HG02678 (cell line): ENCODE results near the gene PRF1.
"Not testable (repeated sequence)": the region's sequence is repeated elsewhere in the genome, so short reads cannot be mapped to it uniquely, and the experiment has no call there.

ENCODE experiments used
- ATAC-seq: cut with Tn5 transposase; IDR thresholded peaks from one replicate; pipeline ENCODE4 v1.9.1; 2021; ENCODE audit warnings: mild to moderate bottlenecking, moderate library complexity; ENCODE audit not compliant: unreplicated experiment

The PRF1 gene

DNA sequence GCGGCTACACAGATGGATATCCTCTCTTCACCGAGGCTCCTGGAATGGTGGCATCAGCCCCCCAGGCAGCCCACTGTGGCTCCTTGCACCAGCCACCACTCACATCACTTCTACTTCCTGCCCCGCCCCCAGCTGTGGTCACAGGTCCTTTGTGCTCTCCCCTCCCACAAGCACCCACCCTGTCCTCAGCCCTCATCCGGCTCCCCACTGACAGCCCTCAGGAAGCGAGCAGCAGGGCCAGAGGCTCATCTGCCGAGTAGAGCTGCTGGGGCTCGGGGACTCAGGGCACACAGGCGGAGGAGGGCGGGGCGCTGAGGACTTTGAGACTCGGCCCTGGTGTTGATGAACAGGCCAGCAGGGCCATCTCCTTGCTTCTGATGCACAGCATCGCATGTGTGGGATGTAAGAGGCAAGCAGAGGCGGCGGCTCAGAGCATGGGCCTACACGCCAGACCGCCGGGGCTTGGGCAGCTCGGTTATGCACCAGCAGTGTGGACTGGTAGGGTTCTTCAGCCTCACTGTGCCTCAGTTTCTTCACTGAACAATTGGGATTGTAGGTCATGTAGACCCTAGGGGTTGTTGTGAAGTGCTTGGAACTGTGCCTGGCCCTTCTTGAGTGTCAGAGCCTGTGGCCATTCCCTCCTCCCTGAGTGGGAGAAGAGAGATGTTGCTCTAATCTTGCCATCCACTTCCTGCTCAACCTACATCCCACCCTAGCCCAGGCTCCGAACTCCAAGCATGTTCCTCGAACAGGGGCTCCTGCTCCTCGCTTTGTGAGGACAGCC is at the start of gene PRF1:
Gene PRF1 (minus strand): TSS at position 77 of the 784 bp plus-strand sequence. CDS start 1,839 bp downstream, outside the sequence.
- ATAC-seq = no peak

DNA sequence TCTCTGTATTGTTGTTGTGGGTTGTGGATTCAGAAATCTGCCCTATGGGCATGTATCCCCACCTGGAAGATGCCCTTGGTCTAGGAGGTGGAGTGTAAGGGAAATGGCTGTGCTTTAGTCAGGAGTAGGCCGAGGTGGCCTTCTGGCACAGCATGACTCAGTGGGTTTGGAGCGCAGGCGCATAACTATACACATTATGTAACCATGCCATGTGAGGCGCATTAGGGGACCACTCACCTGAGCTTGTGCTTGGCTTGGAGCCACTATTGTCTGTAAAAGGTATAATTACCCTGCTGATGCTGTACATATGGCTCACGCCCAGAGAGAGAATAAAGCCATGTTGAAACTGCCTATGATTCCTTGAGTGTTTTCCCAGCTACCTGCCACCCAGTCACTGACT is 49.1 kb upstream of the PRF1 start:
- no peak for ATAC-seq

DNA sequence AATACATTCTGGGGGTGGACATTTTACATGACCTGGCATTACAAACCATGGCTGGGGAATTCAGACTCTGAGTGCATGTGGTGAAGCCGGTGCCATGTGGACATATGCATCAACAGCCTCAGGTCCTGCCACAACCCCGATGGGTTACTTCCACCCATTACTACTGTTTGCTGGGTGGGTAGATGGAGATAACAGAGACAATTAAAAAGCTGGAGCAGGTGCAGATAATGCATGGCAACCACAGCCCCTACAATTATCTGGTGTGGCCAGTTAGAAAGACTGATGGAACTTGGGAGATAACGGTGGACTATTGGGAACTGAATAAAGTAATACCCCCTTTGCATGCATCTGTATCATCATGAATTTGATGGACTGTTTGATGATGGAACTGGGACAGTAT is 48.2 kb upstream of the PRF1 start:
- ATAC-seq = no peak

DNA sequence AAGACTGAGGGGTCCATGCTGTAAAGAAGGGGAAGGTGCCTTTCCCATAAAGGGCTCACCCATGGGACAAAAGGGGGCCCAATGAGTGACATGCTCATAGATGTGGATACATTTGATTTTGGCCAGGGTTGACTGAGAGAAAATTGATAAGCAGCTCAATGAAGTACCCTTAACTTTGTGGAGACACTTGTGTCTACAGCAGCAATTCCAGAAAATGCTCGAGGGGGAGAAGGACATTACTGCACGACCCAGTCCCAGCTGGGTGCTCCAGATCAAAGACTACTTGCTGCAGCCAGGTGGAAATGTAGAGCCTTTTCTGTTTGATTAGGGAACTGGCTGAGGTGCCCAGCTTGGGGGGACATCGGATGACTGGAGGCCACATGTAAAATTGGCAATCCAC is 47.6 kb upstream of the PRF1 start:
- ATAC-seq = no peak

DNA sequence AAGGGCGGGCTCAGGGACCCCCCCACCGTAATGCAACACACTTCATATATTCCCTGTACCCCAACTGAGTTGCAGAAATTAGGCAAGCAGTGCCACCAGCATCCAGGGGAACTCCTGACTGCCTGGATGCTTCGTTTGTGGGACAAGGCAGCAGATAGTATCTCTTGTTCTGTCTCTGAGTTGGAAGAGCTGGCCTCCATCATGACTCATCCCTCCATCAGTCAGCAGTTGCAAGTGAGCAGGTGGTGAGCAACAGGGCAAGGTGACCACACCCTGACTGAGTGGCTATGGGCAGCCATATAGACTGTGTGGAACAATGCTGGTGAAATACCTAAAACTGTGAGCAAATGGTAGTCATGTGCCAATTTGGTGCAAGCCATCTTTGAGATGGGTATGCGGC is 47.0 kb upstream of the PRF1 start:
- no peak for ATAC-seq

DNA sequence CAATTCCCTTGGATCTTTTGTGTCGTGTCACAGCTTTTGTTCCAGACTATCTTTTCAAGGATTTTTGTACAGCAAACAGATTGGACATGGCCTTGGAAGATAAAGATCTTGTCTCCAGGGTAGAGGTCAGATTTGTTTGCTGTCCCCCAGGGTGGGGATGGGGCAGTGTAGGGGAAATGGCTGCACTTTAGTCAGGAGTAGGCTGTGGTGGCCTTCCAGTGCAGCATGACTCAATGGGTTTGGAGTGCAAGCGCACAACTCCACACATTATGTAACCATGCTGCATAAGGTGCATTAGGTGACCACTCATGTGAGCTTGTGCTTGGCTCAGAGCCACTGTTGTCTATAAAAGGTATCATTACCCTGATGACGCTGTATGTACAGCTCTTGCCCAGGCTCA is 45.9 kb upstream of the PRF1 start:
- ATAC-seq = no peak

DNA sequence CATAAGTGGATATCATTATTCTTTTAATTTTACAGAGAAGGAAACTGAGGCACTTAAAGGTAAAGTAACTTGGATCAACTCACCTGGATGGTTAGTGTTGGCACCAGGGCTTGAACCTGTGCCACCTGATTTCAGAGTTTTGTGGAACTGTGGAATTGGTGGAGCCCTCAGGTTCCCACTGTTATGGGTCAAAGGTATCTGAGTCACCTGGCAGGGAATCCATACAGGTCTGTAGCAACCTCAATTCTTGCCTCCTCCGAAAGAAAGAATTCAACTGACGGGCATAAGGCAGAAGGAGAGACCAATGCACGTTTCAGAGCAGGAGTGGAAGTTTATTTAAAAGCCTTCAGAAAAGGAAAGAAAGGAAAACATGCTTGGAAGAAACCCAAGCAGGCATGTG is 44.5 kb upstream of the PRF1 start:
- ATAC-seq = no peak

DNA sequence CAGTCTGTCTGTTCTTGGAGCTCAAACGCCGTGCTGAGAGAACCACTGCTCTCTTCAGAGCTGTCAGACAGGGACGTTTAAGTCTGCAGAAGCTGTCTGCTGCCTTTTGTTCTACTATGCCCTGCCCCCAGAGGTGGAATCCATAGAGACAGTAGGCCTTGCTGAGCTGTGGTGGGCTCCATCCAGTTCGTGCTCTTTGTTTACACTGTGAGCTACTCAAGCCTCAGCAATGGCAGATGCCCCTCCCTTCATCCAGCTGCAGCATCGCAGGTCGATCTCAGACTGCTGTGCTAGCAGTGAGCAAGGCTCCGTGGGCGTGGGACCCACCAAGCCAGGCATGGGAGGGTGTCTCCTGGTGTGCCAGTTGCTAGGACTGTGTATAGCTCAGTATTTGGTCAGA is 42.4 kb upstream of the PRF1 start:
- ATAC-seq = not testable (repeated sequence)

DNA sequence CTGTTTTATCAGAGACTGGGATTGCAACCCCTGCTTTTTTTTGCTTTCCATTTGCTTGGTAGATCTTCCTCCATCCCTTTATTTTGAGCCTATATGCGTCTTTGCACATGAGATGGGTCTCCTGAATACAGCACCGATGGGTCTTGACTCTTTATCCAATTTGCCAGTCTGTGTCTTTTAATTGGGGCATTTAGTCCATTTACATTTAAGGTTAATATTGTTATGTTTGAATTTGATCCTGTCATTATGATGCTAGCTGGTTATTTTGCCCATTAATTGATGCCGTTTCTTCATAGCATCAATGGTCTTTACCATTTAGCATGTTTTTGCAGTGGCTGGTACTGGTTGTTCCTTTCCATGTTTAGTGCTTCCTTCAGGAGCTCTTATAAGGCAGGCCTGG is 40.7 kb upstream of the PRF1 start:
- not testable (repeated sequence) for ATAC-seq

DNA sequence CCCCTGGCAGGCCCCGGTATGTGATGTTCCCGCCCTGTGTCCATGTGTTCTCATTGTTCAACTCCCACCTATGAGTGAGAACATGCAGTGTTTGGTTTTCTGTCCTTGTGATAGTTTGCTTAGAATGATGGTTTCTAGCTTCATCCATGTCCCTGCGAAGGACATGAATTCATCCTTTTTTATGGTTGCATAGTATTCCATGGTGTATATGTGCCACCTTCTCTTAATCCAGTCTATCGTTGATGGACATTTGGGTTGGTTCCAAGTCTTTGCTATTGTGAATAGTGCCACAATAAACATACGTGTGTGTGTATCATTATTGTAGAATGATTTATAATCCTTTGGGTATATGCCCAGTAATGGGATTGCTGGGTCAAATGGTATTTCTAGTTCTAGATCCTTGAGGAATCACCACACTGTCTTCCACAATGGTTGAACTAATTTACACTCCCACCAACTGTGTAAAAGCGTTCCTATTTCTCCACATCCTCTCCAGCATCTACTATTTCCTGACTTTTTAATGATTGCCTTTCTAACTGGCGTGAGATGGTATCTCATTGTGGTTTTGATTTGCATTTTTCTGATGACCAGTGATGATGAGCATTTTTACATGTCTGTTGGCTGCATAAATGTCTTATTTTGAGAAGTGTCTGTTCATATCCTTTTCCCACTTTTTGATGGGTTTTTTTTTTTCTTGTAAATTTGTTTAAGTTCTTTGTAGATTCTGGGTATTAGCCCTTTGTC is 37.3 kb upstream of the PRF1 start:
- ATAC-seq = not testable (repeated sequence)

DNA sequence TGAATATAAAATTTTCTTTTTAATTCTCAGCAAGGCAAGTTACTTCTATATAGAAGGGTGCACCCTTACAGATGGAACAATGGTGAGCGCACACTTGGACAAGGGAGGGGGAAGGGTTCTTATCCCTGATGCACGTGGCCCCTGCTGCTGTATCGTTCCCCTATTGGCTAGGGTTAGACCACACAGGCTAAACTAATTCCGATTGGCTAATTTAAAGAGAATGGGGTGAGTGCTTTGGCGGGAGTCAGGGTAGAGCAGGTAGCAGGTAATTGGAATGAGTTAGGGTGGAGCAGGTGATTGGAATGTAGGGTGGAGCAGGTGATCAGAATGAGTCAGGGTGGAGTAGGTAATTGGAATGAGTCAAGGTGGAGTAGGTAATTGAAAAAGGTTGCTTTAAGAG is 32.0 kb upstream of the PRF1 start:
- not testable (repeated sequence) for ATAC-seq

DNA sequence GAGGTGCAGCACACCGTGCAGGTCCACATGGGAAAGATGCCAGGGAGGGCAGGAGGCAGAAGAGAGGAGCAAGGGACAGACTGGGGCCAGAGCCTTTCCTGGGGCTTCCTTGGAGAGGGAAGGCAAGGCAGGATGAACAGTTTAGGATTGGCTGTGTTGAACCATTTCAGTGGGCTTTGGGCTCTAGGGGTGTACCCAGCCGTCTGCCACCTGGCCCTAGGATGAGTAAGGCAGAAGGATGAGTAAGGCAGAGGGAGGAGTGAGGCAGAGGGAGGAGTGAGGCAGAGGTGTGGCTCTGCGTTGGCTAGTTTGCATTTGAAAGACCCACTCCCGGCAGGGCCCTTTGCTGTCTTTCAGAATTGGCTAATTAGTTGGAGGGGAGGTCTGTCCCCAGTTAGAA is 31.5 kb upstream of the PRF1 start:
- no peak for ATAC-seq

DNA sequence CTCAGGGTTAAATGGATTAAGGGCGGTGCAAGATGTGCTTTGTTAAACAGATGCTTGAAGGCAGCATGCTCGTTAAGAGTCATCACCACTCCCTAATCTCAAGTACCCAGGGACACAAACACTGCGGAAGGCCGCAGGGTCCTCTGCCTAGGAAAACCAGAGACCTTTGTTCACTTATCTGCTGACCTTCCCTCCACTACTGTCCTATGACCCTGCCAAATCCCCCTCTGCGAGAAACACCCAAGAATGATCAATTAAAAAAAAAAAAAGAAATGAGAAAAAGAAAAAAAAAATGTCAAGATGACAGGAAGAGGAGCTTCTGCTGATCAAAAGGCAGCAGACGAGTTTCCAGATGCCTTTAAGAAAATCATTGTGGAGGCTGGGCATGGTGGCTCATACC is 29.2 kb upstream of the PRF1 start:
- not testable (repeated sequence) for ATAC-seq

DNA sequence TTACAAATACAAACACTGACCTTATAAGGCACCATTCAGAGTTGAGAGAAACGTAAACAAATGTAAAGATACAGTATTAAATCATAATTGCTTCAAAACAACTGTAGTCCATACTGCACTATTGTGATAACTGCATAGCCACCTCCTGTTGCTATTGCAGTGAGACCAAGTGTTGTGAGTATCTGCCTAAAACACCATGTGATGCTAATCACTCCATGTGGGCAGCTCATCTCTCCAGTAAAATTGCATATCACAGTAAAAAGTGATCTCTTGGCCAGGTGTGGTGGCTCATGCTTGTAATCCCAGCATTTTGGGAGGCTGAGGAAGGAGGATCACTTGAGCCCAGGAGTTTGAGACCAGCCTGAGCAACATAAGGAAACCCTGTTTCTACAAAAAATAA is 26.8 kb upstream of the PRF1 start:
- ATAC-seq = no peak

DNA sequence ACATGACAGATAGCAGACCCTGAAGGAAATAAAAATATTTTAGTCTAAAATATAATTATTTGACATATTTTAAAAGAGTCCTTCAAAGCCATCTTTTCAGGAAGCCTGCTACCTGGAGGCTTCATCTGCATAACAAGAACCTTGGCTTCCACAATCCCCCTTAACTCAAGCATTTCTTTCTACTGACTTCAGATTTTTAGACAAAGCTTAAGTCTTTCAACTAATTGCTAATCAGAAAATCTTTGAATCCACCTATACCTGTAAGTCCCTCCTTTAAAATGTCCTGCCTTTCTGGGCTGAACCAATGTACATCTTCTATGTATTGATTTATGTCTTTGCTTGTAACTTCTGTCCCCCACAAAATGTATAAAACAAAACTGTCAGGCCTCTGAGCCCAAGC is 23.5 kb upstream of the PRF1 start:
- no peak for ATAC-seq

DNA sequence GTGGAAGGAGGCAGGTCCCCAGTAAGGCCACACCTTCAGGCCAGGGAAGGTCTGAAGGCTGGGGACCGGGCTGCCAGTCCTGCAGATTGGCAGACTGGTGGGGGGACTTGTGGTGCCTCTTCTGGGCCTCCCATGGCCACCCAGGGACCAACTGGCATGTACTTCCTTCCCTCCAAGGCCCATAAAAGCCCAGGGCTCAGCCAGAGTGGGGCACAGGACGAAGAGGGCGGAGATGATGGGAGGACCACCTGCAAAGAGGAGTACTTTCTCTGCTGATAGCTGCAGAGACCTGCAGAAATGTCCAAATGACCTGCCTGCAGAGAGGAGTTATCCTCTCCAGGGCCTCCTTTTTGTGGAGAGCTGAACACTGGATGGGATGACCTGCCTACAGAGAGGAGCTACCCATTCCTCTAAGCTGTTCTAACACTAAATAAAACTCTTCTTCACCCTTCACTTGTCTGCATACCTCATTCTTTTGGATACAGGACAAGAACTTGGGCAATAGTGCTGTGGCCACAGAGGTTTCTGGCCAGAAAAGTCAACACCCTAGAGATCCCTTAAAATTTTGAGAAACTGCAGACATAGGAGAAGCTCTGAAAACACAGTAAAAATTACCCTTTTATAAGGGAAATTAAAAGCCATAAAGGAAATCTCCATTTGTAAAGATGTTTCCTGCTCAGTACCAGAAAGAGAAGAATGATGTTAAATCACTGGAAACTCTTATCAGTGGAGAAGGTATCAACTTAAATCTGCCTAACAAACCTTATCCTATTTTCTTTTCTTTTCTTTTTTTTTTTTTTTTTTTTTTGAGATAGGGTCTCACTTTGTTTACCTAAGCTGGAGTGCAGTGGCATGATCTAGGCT is 20.7 kb upstream of the PRF1 start:
- no peak for ATAC-seq

DNA sequence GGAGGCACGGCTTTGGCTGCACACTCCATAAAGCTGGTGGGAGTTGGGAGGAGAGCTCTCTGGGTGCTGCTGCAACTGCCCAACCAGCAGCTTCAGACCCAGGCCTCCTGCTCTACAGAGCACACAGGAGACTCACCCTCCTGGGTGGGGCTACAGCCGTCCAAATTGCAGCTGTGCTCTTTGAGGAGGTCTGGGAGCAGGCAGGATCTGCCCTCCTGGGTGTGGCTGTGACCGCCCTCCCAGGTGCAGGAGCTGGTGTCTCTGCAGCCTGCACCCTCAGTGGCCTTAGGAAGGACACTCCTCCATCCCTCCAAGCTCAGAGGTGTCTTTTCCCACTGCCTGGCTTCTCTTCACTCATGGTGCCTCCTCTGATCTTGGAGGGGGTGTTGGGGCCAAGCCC is 20.0 kb upstream of the PRF1 start:
- ATAC-seq = no peak

DNA sequence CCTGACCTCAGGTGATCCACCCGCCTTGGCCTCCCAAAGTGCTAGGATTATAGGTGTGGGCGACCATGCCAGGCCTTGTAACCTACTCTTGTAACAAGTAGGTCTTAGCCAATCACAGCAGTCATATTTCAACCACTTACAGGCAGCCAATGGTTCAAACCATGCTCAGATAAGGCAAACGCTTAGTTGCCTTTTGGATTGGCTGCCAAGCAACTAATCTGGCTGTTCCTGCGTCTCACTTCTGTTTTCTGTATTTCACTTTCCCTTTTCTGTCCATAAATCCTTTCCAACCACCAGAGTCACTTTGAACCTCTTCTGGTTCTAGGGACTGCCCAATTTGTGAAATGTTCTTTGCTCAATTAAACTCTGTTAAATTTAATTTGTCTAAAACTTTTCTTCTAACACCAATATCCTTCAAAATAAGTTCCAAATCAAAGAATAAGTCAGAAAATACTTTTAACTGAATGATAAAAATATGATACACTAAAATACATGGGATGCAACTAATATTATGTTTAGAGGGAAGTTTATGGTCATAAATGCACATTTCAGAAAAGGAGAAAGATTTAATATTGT is 19.1 kb upstream of the PRF1 start:
- no peak for ATAC-seq

DNA sequence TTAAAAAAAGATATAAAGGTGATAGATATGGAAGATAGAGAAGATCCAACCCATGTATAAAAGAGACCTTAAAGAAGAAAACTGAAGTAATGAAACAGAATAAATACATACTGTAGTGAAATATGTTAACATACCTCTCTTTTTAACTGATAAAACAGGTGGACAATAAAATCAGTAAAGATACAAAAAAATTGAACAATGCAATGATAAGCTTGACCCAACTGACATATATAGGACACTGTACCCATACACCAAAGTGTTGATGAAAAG is 17.4 kb upstream of the PRF1 start:
- ATAC-seq = no peak

DNA sequence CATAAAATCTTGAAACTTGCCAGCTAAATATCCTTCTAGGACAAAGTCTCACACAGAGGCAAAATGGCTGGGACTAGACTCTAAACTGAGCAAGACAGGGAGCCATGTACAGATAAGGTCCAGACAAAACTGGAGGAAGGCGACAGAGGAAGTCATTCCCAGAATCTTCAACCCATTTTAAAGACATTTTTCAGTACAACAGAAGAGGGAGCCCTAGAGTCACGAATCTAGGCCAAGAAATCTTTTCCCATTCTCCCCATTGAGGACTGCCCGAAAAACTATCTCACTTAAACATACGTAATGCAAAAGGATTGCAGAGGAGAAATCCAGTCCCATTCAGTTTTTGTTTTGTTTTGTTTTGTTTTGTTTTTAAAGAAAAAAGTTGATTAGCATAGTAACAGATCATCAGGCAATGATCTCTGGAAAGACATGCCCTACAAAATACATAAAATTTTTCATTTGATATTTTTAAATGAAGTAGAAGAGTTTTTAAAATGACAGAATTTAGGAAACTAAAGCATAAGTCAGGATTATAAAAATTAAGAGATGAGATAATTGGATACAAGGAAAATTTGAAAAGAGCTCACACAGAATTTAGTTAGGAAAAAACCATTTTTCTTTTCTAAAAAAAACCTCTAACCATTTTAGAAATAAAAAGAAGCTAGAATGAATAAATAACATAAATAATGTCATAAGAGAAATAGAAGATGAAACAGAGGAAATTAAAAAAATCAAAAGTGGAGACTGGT is 16.9 kb upstream of the PRF1 start:
- no peak for ATAC-seq

DNA sequence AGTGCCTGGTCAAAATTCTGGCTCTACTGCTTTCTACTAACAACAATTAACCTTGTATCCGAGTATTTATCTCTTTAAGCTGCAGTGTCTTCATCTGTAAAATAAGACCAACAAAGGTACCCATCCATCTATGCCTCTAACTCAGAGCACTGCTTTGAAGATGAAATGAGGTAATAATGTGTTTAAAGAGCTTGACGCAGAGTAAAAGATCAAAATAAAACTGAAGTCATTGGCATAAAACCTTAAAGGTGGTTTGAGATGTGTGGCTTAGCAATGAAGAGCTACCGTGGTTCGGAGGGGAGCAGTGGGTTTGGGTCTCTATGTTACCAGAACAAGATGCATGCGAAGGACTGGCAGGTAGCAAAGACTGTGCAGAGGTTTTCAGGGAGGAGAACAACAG is 16.1 kb upstream of the PRF1 start:
- no peak for ATAC-seq
